Kidney epithelial cell (primary cell): ENCODE results near the gene D2HGDH. TPM values are rescaled to one million over a fixed set of nuclear protein-coding genes. Genes with fewer than 3 reads are reported as not detected.
"Not testable (repeated sequence)": the region's sequence is repeated elsewhere in the genome, so short reads cannot be mapped to it uniquely, and the experiment has no call there.

Source experiments
- DNase-seq: peaks from one replicate; pipeline ENCODE4 v3.0.0-alpha.2; 2010; ENCODE audit warnings: low read depth
- H3K27me3 ChIP-seq: 2 replicates; pipeline ENCODE4 v1.6.0; 2011; ENCODE audit warnings: low read length; ENCODE audit not compliant: control insufficient read depth, insufficient read depth
- H3K36me3 ChIP-seq: 2 replicates; pipeline ENCODE4 v1.5.1; 2011; ENCODE audit warnings: low read length; ENCODE audit not compliant: control insufficient read depth, insufficient read depth
- H3K4me3 ChIP-seq: 2 replicates; pipeline ENCODE4 v1.5.1; 2011; ENCODE audit warnings: low read depth, mild to moderate bottlenecking, control low read depth, low read length
- total RNA-seq: library from RNA; depleted of rRNA; stranded (reverse); fragments of >200 nt; gene quantifications from 2 replicates; pipeline ENCODE4 v1.2.3, GENCODE V29; 2015
- TF ChIP-seq, protein P1 (sequence below): IDR thresholded peaks from 2 replicates; pipeline ENCODE4 v1.5.1; 2011; ENCODE audit warnings: mild to moderate bottlenecking, moderate library complexity, low read length, control low read depth, inconsistent platforms; ENCODE audit not compliant: insufficient read depth, poor library complexity, severe bottlenecking

Gene D2HGDH
- total RNA-seq, 1 donor from 2014 or later: 16.5 TPM

DNA sequence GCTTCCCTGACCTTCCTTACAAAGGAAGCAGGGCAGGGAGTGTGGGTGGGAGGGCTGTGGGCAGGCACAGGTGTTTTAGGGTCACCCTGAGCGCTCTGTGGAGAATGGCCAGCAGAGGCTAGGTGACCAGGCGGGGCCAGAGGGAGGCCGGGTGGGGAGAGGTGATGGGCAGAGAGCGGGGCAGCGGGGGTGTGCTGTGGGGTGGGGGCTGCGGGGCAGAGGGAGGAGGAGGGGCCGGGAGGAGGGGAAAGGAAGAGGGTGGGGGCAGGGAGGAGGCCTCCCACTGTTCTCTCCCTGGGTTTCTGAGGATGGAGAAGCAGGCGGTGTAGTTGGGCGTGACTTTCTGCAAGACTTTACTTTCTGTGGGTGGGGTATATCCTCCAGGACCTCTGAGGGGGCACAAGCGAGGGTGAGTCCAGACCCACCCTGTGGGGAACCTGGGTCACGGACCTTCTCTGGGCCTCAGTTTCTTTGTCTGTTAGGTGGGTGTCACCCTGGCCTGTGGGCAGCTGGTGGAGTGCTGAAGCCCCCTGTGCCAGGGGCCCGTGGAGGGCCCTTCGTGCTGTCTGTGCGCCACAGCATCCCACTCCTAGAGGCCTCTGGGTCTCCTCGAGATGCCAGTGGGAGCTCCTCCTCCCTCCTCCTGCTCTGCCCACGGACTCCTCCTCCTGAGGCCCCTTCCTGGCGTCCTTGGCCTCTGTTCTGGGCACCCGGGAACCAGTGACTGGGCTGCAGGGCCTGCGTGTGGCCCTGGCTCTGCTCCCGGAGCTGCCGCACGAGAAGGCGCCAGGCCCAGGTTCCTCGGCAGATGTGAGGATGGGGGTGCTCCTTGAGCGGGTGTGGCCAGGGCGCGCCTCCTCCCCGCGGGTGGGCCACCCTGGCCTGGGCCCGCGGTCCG is 68.2 kb downstream of the D2HGDH start:
- TF ChIP-seq, protein P1, sequence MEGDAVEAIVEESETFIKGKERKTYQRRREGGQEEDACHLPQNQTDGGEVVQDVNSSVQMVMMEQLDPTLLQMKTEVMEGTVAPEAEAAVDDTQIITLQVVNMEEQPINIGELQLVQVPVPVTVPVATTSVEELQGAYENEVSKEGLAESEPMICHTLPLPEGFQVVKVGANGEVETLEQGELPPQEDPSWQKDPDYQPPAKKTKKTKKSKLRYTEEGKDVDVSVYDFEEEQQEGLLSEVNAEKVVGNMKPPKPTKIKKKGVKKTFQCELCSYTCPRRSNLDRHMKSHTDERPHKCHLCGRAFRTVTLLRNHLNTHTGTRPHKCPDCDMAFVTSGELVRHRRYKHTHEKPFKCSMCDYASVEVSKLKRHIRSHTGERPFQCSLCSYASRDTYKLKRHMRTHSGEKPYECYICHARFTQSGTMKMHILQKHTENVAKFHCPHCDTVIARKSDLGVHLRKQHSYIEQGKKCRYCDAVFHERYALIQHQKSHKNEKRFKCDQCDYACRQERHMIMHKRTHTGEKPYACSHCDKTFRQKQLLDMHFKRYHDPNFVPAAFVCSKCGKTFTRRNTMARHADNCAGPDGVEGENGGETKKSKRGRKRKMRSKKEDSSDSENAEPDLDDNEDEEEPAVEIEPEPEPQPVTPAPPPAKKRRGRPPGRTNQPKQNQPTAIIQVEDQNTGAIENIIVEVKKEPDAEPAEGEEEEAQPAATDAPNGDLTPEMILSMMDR: no peak
- DNase-seq: no peak
- no peaks in the 10 kb centered on the region for H3K36me3 ChIP-seq
- H3K4me3 ChIP-seq: no peak overlapping the region
- peaks cover 26% of the 10 kb centered on the region for H3K27me3 ChIP-seq

DNA sequence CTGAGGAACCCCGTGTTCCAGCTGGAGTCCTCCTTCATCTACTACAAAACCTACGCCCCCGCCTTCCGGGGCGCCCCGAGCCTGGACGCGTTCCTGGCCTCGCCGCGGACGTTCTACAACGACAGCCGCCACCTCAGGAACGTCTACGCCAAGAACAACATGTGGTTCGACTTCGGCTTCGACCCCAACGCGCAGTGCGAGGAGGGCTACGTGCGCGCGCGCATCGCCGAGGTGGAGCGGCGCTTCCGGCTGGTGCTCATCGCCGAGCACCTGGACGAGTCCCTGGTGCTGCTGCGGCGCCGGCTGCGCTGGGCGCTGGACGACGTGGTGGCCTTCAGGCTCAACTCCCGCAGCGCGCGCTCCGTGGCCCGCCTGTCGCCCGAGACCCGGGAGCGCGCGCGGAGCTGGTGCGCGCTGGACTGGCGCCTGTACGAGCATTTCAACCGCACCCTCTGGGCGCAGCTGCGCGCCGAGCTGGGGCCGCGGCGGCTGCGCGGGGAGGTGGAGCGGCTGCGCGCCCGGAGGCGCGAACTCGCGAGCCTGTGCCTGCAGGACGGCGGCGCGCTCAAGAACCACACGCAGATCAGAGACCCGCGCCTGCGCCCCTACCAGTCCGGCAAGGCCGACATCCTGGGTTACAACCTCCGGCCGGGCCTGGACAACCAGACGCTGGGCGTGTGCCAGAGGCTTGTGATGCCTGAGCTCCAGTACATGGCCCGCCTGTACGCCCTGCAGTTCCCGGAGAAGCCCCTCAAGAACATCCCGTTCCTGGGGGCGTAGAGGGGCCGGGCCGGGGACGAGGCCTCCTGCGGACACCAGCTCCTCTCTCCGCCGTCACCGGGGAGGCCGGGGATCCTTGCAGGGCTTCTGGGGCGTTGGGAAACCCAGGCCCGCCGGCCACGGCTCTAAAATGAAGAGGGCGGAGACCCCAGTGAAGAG is 69.2 kb downstream of the D2HGDH start:
- no peak for DNase-seq
- Histone ChIP-seq H3K4me3 (peak overlapping the region; percentile 29), H3K27me3 (peaks cover 21% of the 10 kb centered on the region), H3K36me3 (no peaks in the 10 kb centered on the region)
- TF ChIP-seq, protein P1: no peak

DNA sequence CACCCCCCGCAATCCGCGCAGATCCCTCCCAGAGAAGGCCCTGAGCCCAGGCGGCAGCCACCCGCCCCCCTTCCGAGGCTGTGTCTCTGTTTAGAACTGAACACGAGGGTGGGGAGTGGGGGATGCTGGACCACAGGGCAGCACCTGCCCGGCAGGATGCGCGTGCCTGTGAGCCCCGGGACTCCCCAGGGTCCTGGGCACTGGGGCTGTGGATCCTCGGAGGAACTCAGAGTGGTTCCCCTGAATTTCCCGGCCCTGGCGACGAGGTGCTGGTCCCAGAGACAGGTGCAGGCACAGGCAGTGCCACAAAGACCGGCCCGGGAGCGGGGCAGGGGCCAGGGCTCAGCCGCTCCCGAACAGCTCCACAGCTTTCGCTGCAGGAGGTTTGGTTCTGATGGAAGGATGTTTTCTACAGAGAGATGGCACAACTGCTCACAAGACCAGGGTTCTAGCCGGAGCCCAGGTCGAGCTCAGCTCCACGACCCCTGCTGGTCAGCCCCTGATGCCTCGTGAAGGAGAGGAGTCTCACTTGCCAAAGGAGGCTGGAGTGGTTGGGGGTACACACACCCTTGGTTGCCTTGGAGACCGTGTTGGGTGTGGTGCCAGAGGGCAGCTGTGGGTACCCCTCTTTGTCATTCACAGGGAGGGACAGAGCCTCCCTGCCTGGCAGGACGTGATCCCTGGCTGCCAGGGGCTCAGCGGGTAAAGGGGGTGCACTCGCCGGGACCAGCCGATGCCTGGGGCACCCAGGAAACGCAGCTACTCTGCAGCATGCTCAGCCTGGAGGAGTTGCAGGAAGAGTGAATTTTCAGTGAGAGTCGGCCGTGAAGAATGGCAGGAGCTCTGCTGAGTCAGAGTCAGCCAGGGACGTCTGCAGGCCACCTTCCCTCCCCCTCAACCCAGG is 70.1 kb downstream of the D2HGDH start:
- H3K36me3 ChIP-seq: no peaks in the 10 kb centered on the region
- peaks cover 21% of the 10 kb centered on the region for H3K27me3 ChIP-seq
- TF ChIP-seq, protein P1: peak; percentile 3
- DNase-seq: peak; percentile 23
- no peak overlapping the region for H3K4me3 ChIP-seq

DNA sequence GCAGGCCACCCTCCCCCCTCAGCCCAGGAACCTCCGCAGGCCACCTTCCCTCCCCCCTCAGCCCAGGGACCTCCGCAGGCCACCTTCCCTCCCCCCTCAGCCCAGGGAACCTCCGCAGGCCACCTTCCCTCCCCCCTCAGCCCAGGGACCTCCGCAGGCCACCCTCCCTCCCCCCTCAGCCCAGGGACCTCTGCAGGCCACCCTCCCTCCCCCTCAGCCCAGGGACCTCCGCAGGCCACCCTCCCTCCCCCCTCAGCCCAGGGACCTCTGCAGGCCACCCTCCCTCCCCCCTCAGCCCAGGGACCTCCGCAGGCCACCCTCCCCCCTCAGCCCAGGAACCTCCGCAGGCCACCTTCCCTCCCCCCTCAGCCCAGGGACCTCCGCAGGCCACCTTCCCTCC is 71.8 kb downstream of the D2HGDH start:
- peaks cover 24% of the 10 kb centered on the region for H3K27me3 ChIP-seq
- not testable (repeated sequence) for DNase-seq, H3K4me3 ChIP-seq, H3K36me3 ChIP-seq

DNA sequence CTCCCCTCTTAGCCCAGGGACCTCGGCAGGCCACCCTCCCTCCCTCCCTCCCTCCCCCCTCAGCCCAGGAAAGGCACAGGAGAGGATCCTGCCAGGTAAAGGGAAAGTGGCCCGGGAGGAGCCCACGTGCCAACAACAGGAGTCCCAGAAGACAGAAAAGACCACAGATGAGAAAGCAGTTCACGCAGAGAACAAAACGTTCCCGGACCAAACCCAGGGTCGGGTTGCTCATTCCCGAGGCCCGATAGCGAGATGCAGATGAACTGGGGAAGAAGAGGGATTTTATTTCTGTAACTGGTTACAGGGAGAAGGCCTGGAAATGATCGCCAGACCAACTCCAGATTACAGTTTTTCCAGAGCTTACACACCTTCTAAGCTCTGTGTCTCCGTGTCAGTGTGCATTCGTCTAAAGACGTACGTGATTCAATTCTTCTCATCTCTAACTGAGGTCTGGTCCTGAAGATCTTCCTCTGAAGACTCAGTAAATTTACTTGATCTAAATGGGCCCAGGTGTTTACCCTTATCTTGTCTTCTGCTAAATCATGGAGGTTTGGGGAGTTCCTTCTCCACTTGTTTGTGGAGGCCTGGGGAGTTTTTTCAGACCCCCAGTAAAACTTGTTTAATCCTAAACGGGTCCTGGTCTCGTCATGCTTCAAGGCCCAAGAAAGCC is 73.8 kb downstream of the D2HGDH start:
- no peaks in the 10 kb centered on the region for H3K36me3 ChIP-seq
- no peak for DNase-seq
- H3K27me3 ChIP-seq: peaks cover 12% of the 10 kb centered on the region
- TF ChIP-seq, protein P1: no peak
- no peak overlapping the region for H3K4me3 ChIP-seq
